ENCODE data around the gene HID1.
"Not testable (repeated sequence)": the region's sequence is repeated elsewhere in the genome, so short reads cannot be mapped to it uniquely, and the experiment has no call there.

The HID1 gene

DNA sequence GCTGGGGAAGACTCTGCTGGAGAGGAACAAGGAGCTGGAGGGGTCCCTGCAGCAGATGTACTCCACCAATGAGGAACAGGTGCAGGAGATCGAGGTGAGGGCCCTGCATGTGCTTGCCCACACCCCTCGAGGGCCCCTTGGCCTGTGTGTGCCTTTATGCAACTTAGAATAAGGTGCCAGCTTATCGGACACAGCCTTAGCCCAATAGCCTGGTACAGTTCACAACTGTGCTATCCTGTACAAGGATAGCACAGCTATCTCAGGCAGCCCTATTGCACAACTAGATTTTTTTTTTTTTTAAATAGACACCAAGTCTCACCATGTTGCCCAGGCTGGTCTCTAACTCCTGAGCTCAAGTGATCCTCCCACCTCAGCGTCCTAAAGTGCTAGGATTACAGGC lies 27.0 kb upstream of the HID1 start:
- no peak for DNase-seq (ENCODE audit: low read depth, low spot score)

DNA sequence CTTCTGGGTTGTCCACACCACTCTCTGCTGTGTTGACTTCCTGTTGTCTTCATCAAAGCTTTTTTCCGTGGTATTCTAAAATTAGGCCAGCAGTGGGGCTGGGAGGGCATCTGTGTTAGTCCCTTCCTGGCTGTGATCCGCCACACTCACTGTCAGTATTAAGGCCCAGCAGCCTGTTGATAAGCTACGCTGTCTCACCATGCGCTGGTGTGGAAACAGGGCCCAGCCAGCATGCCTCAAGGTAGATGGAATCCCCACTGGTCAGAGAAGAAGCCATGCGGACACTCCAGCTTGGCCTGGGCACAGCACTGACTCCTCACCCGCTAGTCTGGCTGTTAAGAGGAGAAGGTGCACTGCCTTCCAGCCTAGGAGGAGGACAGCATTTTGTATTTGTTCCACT lies 26.2 kb upstream of the HID1 start:
- no peak for DNase-seq (ENCODE audit: low read depth, low spot score)

DNA sequence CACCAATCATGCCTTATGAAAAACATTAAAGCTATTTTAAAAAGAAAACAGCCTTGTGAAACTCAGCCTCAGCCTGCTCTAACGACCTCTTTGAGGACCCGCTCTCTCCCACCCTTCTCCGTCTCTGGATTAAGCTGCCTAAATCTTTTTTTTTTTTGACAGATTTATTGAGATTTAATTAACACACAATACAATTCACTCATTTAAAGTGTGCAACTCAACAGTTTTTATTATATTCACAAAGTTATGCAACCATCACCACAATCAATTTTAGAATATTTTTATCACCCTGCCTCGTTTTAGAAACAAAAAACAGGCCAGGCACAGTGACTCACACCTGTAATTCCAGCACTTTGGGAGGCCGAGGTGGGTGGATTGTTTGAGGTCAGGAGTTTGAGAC lies 23.3 kb upstream of the HID1 start:
- no peak for DNase-seq (ENCODE audit: low read depth, low spot score)

DNA sequence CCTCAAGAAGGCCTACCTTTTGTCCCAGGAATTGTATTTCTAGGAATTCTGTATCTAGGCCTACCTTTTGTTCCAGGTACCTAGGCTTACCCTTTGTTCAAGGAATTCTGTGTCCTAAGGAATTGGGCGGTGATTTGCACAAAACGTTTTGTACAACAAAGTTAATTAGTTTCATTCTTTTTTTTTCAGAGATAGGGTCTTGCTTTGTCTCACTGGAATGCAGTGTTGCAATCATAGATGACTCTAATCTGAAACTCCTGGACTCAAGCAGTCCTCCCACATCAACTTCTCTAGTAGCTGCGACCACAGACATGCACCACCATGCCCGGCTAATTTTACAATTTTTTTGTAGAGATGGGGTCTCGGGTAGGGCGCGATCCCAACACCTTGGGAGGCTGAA lies 21.9 kb upstream of the HID1 start:
- DNase-seq (ENCODE audit: low read depth, low spot score): no peak

DNA sequence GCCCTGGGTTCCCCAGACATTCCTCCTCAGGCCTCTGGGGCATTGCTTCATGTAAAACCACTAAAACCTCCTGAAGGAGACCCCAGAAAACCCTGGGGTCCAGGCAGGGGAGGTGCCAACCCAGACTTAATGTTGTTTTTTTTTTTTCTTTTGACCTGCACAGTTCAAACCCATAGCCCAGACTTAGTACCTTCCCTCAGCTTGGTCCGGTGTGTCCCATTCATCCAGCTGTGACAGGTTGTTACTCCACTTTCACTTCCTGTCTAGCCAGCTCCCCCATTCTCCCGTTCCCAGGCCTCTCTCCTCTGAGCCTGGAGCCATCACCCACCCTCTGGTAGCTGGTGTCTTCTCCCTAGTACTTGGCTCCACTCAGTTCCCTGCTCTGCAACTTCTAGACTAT lies 19.7 kb upstream of the HID1 start:
- DNase-seq (ENCODE audit: low read depth, low spot score): no peak

DNA sequence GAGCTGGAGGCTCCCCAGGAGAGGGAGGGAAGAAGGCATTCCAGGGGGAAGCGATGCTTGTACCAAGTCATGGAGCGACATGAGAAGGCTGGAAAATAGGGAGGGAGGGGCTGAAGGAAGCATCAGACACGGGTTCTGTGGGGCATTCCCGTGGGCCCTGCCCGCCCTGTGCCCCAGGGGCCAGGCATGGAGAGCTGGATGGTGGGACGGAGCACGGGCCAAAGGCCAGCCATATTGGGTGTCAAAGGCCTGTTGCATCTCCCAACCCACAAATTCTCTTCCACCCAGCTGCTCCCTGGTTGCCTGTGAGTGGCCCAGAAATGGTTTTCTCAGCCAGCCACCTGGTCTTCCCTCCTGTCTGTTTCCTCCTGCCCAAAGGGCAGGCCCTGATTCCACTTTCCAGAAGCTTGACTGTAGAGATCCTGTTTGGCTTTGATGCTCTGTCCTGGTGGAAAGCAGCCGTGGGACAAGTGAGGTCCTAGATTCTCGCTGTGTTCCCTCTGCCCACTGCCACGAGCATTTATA lies 18.1 kb upstream of the HID1 start:
- no peak for DNase-seq (ENCODE audit: low read depth, low spot score)

DNA sequence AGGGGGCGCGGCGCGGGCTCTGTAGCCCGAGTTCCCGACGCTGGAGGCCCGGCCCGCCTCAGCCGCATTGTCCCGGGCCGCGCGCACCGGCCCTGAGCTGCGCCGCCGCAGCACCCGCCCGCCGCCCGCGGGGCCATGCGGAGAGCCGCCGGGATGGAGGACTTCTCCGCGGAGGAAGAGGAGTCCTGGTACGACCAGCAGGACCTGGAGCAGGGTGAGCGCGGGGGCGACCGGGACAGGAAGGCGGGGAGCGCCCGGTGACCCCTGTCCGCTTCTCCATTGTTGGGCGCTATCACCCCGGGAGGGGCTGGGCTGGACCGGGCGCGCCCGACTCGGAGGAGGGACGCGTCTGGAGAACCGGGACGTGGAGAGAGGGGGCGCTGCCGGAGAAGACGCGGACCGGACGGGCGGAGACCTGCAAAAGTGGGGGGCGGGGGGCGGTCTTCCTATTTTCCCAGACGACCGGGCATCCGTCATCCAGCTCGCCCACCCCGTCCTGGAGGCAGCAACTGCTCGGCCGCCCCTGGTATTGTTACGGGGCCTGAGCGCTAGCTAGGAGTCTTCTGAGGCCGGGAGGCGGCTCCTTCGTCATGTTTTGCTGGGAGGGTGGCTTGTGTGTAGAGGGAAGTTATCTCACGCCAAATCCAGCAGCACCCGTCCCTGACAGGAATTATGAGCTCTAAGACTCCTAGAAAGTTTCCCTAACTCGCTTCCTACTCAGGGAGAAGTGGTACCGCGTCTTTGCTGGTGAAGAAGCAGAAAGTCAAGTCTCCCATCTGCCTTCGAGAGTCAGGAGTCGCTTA lies 15.6 kb upstream of the HID1 start:
- DNase-seq (ENCODE audit: low read depth, low spot score): no peak

DNA sequence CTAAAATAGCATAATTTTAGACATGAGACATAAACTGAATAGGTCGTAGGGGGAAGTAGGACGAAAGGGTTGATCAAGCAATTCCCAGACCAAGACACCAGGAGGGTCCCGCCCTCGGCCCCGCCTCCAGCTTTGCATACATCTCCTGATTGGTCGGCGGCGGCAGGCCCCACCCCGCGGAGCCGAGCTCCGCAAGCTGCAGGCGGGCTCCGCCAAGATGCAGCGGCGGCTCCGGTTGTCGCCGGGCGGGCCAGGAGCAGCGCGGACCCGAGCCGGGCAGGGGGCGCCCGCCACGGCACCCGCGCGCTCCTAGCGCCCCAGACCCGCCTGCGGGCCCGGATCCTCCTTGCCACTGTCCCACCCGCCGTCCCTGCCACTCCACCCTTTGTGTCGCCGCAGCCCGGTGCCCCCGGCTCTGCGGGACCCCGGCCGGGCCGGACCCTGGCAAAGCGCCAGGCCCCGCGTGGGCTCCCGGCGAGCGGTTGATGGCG lies 14.9 kb upstream of the HID1 start, which contains the start of gene CDR2L:
TSS of gene CDR2L (plus strand) at position 215 of the 491 bp plus-strand sequence. CDS start 412 bp downstream, outside the sequence.
- peak; percentile 61 for DNase-seq (ENCODE audit: low read depth, low spot score)

DNA sequence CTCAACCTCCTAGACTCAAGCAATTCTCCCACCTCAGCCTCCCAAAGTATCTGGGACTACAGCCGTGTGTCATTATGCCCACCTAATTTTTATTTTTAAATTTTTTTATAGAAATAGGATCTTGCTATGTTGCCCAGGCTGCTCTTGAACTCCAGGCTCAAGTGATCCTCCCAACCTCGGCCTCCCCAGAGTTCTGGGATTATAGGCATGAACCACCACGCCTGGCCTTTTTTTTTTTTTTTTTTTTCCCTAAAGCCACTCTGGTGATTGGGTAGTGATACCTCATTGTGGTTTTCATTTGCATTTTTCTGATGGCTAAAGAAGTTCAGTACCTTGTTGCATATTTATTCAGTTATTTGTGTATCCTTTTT lies 13.6 kb upstream of the HID1 start:
- no peak for DNase-seq (ENCODE audit: low read depth, low spot score)

DNA sequence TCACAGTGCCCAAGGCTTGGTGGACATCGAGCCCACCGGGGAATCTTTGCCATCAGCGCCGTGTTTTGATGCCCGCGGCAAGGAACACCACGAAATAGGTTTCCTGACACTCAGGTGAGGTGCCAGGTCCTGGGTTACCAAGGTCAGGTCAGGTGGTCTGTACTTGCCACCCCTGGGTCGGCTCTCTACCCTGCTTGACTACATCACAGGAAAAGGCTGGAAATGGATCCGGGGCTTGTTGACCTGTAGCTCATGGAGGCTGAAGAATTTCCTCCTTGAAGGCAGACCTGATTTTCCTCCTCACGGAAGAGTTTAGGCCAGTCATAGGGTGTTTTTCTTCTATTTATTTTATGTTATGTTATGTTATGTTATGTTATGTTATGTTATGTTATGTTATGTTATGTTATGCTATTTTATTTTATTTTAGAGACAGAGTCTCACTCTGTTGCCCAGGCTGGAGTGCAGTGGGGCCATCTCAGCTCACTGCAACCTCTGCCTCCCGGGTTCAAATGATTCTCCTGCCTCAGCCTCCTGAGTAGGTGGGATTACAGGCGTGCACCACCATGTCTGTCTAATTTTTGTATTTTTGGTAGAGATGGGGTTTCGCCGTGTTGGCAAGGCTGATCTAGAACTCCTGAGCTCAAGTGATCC lies 10.2 kb upstream of the HID1 start:
- DNase-seq (ENCODE audit: low read depth, low spot score): not testable (repeated sequence)

DNA sequence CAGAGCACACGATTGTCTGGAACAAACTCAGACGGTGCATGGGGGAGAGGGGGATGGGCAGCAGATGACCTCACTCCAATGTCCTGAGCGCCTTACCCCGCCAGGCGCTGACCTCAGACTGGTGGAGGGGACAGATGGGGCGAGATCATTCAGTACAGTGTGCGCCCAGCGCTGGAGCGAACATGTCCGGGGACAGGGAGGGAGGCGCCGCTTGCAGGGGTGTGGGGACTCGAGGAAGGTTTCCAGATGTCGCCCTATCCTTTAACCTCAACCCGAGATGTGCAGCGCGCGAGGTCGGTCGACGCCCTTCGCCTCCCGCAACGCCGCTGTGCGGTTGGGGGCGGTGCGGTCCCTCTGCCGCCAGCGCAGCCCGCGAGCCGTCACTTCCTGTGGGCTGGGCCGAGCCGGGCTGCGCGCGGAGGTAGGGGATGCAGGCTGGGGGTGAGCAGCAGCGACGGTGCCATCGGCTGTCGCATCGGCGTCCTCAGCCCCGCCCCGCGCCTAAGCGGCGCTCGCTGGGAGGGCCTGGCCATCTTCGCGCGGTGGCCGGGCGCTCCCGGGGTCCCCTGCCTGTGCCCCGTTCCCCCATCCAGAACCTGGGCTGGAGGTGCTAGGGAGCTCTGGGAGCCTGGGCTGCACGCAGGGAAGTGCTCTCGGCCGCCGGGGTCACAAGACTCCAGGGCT lies 9.6 kb upstream of the HID1 start:
- DNase-seq (ENCODE audit: low read depth, low spot score): no peak

DNA sequence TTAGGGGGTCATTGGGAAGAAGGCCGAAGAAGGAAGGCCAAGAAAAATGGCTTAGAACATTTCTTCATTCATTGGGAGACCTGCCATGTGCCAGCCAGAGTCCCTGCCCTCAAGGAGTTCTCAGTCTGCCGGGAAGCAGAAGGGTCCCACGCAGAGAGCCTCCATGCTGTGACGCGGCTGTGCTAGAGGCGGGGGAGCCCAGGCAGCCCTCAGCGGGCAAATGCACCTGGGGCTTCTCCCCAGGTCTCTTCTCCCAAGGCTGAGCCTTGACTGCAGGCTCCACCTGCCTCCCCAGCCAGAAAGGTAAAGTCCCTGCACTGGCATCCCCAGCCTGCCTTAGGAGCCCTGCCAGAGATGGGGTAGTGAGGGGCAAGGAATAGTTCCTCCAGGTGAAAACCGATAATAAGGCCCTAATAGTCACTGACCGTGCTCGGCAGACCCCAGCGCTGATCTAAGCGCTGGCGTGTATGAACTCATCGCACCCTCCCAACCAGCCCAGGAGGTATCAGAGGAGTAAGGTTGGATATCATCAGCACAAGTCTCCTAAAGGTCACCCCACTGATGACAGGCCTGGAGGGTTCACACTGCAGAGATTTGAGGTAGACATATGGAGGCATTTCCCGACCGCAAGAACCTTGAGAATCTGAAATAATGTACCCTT lies 8.9 kb upstream of the HID1 start:
- no peak for DNase-seq (ENCODE audit: low read depth, low spot score)

DNA sequence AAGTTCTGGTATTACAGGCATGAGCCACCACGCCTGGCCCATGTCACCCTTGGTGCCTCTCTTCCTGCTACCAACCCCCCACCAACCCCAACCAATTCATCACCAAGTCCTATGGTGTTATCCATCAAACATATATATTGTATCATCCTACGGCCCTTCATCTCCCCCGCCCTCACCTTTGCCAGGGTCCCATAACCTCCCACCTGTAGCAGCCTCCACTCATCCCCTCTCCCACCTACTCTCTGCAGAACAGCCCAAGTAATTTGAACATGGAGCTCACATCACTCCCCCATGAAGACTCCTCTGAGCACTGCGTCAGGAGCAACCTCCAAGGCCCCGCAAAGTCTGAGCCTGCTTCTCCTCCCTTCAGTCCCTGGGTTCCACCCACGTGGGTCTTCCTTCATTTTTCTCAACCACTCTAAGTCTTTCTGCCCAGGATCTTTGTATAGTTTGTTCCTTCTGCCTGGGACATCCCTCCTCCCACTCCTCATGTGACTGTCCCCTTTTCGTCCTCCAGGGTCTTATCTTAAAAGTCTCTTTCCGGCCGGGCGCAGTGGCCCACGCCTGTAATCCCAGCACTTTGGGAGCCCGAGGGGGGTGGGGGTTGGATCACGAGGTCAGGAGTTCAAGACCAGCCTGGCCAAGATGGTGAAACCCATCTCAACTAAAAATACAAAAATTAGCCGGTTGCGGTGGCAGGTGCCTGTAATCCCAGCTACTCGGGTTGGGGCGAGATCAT lies 7.0 kb upstream of the HID1 start:
- no peak for DNase-seq (ENCODE audit: low read depth, low spot score)

DNA sequence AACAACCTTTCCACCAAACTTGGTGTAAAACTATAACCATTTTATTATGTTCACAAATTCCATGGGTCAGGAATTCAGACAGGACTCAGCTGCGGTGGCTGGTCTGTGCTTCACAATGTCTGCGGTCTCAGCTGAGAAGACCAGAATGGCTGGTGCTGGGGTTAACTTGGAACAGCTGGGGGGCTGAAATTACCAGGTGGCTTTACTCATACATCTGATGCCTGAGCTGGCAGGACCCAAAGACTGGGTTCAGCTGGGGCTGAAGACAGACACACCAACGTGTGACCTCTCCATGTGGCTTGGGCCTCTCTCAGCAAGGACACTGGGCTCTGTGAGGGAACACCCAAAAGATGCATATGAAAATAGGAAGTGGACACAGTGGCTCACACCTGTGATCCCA lies 5.7 kb upstream of the HID1 start:
- no peak for DNase-seq (ENCODE audit: low read depth, low spot score)

DNA sequence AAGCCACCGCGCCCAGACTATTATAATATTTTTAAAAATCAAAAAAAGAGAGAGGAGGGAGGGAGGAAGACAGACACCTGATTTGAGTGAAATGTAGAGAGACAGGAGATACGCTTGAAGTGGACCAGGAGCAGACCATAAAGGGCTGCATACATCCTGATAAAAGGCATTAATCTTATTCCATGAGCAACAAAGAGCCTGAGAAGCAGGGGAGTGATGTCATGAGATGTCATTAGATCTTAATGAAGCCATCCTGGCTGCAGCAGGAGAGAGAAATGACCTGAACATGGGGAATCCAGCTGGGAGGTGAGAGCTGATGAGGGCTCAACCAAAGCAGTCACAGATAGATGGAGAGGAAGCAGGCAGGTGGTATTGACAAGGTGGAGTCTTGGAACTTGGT lies 5.2 kb upstream of the HID1 start:
- DNase-seq (ENCODE audit: low read depth, low spot score): no peak

DNA sequence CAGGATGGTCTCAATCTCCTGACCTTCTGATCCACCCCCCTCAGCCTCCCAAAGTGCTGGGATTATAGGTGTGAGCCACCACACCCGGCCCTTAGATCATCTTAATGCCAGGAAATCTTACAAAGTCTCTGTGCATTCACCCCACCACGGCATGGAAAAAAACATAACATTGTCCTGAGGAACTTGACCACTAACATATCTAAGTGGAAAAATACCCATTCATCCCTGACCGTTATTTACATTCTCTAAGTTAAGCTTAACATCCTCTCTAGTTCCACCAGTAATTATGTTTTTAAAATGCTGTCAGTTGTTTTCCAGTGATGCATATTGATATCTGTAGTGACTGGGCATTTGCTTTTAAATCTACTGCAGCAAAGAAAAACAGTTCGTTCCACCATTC lies 3.4 kb upstream of the HID1 start:
- no peak for DNase-seq (ENCODE audit: low read depth, low spot score)

DNA sequence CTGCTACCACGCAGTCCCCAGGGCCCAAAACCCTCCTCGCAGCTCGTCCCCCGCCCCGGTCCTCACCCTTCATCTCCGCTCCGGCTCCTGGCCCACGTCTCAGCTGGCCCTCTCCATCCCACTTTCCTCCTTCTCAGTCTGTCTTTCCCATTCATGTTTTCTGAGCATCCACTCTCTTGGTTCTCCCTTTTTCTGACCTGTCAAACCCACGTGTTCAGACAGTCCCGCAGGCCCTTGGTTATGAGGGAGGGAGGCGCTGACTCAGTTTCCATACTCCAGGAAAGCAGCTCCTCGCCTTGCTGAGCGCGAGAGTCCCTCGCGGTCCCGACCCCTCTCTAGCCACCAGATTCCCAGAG lies 392 bp upstream of the HID1 start:
- DNase-seq (ENCODE audit: low read depth, low spot score): no peak

DNA sequence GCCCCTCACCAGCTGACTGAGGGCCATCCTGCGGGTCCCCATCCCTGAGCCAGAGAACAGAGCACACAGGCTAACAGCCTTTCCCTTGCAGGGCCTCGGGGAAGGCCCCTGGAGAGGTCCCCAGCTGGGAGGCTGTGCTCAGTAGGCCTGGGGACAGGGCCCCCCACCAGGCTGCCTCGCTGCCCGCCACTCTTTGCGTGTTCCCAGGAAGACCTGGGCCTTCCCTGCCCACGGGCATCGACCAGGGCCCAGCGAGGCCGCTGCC lies 785 bp downstream of the HID1 start:
- DNase-seq (ENCODE audit: low read depth, low spot score): no peak

DNA sequence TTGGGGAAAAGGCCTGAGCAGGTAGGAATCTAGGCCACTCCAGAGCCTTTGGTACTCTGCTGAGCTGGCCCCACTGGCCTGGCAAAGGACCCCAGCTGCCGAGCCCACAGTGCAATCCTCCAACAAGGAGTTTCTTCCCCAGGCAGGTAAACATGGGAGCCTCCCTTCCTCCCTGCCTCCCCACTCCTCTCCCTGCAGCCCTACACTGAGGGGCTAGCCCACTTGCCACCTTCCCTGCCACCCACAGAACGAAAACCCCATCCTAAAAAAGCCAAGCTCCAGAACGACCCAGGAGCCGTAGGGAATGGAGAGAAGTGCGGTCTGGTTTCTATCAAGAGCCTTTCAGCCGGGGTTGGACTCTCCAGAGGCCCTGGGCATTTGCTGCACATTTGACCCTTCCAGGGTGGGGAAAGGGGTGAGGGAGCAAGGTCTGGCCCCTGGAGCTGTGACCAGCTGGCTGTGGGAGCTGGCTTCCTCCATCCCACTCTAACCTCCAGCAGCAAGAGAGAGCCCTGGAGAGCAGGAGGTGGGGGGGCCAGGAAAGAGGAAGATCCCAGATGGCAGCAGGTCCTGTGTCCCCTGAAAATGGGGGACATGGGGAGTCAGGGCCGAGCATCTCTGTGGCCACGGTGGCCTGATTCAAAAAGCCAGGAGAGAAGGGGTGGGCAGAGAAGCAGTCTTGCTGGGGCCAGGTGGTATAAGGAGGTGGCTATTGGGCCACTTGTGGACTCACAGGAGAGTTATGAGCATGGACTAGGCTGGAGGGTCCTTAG lies 1.3 kb downstream of the HID1 start:
- no peak for DNase-seq (ENCODE audit: low read depth, low spot score)

DNA sequence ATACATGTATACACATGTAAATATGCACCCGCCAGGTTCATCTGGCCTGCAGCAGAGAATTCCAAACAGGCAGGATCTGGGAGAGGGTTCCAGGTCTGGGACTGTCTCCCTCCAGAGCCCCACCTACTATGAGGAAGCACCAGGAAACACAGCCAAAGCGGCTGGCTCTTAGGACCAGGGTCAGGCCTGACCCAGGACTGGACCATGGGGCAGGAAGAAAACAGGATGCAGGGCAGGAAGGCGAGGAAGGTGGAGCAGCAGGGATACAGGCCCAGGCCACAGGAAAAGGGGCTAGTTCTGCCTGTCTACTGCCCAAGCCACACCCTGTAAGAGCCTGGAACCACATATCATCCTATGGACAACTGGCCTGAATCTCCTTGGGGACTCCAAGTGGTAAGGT lies 2.2 kb downstream of the HID1 start:
- no peak for DNase-seq (ENCODE audit: low read depth, low spot score)

DNA sequence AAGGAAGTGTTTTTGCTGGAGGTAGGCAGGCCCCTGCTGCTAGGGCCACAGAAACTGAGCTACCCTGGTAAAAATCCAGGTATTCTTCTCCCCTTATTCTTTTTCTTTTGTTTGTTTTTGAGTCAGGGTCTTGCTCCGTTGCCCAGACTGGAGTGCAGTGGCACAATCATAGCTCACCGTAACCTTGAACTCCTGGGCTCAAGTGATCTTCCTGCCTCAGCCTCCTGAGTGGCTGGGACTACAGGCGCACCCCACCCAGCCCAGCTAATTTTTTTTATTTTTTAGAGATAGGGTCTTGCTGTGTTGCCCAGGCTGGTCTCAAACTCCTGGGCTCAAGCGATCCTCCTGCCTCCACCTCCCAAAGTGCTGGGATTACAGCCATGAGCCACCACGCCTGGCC lies 3.1 kb downstream of the HID1 start:
- DNase-seq (ENCODE audit: low read depth, low spot score): not testable (repeated sequence)
